ENCODE results near the gene CGB3.
A peak's percentile ranks its signal among the peaks of the same experiment; 100 is the strongest.
"Not testable (repeated sequence)": the region's sequence is repeated elsewhere in the genome, so short reads cannot be mapped to it uniquely, and the experiment has no call there.

Gene CGB3

DNA sequence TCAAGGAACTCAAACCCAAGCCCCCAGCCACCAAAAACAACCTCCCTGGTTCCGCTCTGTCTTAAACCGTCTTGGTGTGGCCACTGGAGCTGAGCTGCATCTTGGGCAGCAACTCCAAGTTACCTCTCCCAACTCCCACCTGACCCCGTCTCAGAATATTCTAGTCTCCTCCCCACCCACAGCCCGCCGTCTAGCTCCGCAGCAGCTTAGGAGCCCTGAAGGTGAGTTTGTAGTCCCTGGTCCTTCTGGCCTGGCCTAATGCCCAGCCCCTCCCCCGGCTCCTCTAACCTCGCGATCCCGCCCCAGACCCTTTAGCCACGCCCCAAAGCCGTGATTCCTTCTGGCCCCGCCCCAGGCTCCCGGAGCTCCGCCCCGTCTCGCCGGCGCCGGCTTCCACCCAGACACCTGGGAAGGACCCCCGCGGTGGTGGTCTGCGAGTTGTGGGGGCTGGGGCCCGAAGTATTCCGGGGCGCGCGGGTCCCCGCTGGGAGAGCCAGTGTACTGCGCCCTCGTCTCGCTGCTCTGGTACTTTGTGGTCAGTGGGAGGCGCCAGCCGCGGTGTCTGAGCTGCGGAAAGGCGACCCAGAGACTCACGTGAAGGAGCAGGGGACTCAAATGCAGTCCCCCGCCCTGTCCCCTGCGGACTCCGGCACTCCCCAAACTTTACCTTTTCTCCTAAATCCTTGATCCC lies 4.7 kb downstream of the CGB3 start:
- FAIRE-seq (no peak), DNase-seq (ENCODE audit: insufficient read length, low spot score) (peak; percentile 67)
- TF ChIP-seq, protein P1, sequence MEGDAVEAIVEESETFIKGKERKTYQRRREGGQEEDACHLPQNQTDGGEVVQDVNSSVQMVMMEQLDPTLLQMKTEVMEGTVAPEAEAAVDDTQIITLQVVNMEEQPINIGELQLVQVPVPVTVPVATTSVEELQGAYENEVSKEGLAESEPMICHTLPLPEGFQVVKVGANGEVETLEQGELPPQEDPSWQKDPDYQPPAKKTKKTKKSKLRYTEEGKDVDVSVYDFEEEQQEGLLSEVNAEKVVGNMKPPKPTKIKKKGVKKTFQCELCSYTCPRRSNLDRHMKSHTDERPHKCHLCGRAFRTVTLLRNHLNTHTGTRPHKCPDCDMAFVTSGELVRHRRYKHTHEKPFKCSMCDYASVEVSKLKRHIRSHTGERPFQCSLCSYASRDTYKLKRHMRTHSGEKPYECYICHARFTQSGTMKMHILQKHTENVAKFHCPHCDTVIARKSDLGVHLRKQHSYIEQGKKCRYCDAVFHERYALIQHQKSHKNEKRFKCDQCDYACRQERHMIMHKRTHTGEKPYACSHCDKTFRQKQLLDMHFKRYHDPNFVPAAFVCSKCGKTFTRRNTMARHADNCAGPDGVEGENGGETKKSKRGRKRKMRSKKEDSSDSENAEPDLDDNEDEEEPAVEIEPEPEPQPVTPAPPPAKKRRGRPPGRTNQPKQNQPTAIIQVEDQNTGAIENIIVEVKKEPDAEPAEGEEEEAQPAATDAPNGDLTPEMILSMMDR (IDR thresholded peaks at IDR 0.05; ENCODE audit: insufficient read depth, missing control alignments), result no peak

DNA sequence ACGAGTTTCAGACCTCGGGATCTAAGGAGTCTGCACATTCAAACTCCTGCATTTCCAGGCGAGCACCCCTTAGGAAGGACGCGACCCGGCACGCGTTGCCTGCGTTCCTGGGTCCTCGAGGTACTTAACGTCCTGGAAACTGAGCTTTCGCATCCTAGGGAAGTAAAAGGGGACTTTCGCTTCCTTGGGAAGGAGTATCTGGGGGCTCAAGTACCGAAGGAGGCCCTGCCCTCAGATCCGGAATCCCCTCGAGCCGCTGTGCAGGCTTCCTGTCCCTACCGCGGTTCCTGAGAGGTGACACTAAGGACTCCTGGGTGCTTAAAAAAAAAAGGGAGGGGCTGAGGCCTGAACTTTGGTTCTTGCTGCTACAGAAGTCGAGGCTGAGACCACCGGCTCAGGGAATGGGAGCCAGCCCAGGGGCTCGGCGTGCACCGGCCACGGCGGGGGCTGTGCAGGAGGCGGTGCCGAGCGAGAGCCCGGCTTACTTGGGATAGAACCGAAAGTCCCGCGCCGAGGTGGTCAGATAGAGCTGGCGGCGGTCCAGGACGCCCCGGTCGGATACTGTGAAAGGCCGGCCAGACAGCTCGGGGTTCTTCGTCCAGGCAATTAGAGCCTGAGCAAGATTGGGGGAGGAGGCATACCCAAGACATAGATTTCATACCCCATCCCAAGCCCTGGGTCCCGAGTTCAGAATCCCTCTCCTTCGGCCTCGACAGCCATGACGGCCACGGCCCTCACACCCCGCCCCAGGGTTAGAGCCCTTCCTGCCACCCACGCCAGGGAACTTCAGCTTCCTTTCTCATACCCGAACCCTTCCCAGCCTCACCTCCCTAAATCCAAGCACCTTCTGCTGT lies 5.5 kb downstream of the CGB3 start:
- not testable (repeated sequence) for DNase-seq (ENCODE audit: insufficient read length, low spot score); FAIRE-seq

DNA sequence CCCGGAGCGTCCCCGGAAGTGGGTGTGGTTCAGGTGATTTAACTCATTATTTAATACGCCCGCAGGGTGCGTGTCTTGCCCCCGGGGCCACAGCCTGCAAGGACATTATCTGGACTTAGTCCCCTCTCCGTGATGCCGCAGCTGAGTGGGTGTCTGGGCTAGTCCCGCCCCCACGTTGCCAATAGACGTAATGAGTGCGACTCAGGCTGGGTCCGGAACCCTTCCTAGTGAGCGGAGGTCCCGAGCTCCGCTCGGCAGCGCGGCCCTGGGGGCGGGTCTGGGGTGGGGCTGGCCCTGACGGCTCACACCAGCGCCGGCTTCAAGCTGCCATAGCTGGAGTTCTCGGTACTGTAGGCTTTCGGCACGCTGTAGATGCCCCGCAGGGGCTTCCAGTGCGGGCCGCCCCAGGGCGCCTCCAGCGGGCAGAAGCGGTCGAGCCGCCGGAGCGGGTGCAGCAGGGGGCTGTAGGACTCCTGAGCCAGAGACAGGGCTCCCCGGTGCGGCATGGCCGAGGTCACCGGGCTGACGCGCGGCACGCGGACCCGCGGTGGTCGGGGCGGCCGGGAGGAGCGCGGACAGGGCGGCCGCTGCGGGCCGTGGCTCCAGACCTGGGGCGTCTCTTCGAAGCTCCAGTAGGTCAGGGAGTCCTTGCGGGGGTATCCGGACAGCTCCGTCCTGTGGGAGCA lies 6.3 kb downstream of the CGB3 start:
- TF ChIP-seq, protein P1 (IDR thresholded peaks at IDR 0.05; ENCODE audit: insufficient read depth, missing control alignments), result peak; percentile 27
- DNase-seq (ENCODE audit: insufficient read length, low spot score), result no peak
- FAIRE-seq, result no peak

DNA sequence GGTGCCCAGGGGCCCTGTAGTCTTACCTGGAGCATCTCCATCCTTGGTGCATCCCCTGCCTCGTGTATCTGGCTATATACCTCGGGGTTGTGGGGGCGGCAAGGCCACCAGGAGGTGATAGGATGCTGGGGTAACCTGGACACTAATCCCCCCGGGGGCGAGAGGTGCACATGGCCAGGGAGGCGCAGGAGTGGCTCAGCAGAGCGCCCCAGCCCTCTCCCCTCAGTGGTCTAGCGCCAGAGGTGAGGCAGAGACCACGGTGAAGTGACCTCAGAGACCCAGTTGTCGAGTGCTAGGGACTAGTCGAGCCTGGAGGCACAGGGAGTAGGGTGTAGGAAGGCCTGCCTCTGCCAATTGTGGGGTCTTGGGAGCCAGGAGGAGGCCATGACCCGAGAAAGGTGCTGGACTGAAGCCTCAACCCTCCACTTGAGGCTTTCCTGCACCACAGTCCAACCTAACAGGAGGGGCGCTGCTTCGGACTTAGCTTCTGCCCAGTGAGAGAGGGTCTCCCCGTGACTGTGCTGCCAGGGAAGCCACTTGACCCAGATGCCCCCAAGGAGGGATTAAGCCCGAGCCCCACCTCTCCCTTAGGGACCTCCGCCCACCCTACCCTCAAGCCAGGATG lies 7.0 kb downstream of the CGB3 start, which contains the start of gene LHB:
Gene LHB, minus strand, starts transcription at position 51 of the 625 bp plus-strand sequence. Its CDS starts 10 bp downstream, at position 41.
- DNase-seq (ENCODE audit: insufficient read length, low spot score) (no peak), FAIRE-seq (no peak)
- TF ChIP-seq, protein P1 (IDR thresholded peaks at IDR 0.05; ENCODE audit: insufficient read depth, missing control alignments), result no peak

DNA sequence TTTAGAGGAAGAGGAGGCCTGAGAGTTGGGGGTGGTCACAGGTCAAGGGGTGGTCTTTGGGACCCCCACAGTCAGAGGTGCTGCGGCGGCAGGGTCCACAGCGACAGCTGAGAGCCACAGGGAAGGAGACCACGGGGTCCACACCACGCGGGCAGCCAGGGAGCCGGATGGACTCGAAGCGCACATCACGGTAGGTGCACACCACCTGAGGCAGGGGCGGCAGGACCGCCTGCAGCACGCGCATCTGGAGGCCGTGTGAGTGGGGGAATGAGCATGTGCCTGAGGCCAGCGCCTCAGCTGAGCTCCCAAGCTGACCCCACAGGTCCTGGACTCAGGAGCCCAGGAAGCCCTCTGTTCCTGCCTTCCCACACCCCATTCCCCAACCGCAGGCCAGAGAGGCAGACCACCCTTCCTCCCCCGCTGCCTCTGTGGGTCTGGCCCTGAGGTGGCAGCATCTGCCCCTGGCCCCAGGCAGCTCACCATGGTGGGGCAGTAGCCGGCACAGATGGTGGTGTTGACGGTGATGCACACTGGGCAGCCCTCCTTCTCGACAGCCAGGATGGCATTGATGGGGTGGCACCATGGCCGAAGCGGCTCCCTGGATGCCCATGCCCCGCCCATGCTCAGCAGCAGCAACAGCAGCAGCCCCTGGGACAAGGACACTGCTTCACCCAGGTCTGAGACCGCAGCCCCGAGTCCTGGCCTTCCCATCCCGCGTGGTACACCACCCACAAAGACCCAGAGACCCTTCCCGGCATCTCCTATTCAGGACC lies 7.9 kb downstream of the CGB3 start:
- no peak for DNase-seq (ENCODE audit: insufficient read length, low spot score)

DNA sequence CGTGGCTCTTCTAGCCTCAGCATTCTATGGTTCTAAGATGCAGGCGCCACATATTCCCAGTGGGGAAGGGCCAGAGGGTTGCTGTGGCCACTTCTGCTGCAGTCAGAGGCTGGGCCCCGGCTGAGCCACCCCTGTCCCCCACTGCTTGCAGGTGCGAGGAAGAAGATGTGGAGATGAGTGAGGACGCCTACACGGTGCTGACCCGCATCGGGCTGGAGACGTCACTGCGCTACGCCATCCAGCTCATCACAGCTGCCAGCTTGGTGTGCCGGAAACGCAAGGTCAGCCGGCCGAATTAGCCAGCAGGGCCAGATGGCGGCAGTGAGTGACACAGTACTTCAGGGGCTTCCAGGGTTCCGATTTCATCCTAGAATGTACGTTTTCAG lies 9.3 kb downstream of the CGB3 start:
- DNase-seq (ENCODE audit: insufficient read length, low spot score) (no peak), FAIRE-seq (no peak)
- TF ChIP-seq, protein P1 (IDR thresholded peaks at IDR 0.05; ENCODE audit: insufficient read depth, missing control alignments), result no peak

More for the DNA sequence above, 7.9 kb downstream of the CGB3 start:
- no peak for FAIRE-seq
- TF ChIP-seq, protein P1 (IDR thresholded peaks at IDR 0.05; ENCODE audit: insufficient read depth, missing control alignments), result no peak
